Neural progenitor cell (in vitro differentiated cells): ENCODE results near the gene MAP3K2. TPM values are rescaled to one million over a fixed set of nuclear protein-coding genes. Genes with fewer than 3 reads are reported as not detected.

Source experiments
- DNase-seq: peaks from one replicate; pipeline ENCODE4 v3.0.0-alpha.2; 2016; ENCODE audit warnings: low spot score
- H2AFZ ChIP-seq: fragments of 200-600 bp; sonication (generic); replicated peaks from 2 replicates; pipeline ENCODE4 v1.6.1; 2016; ENCODE audit warnings: antibody characterized with exemption
- H3F3A ChIP-seq: fragments of 200-600 bp; sonication (generic); 2 replicates; pipeline ENCODE4 v1.6.1; 2016; ENCODE audit warnings: antibody characterized with exemption, low read depth
- H3K27ac ChIP-seq: fragments of 200-600 bp; sonication (generic); 2 replicates; pipeline ENCODE4 v1.5.1; 2016; ENCODE audit warnings: mild to moderate bottlenecking
- H3K27me3 ChIP-seq: fragments of 200-600 bp; sonication (generic); 2 replicates; pipeline ENCODE4 v1.6.1; 2016; ENCODE audit warnings: mild to moderate bottlenecking, moderate library complexity
- H3K36me3 ChIP-seq: fragments of 200-600 bp; sonication (generic); 2 replicates; pipeline ENCODE4 v1.5.1; 2016
- H3K4me1 ChIP-seq: fragments of 200-600 bp; sonication (generic); 2 replicates; pipeline ENCODE4 v1.6.1; 2016; ENCODE audit warnings: mixed run types
- H3K4me2 ChIP-seq: fragments of 200-600 bp; sonication (generic); 2 replicates; pipeline ENCODE4 v1.6.1; 2016
- H3K4me3 ChIP-seq: fragments of 200-600 bp; sonication (generic); 2 replicates; pipeline ENCODE4 v1.5.1; 2016
- H3K79me2 ChIP-seq: fragments of 200-600 bp; sonication (generic); 2 replicates; pipeline ENCODE4 v1.6.1; 2016; ENCODE audit warnings: low read depth
- H3K9ac ChIP-seq: fragments of 200-600 bp; sonication (generic); 2 replicates; pipeline ENCODE4 v1.6.1; 2016
- H3K9me3 ChIP-seq: fragments of 200-600 bp; sonication (generic); 2 replicates; pipeline ENCODE4 v1.5.1; 2016; ENCODE audit warnings: low read depth
- H4K20me1 ChIP-seq: fragments of 200-600 bp; sonication (generic); 2 replicates; pipeline ENCODE4 v1.6.1; 2016; ENCODE audit warnings: low read depth
- H3K27ac Mint-ChIP-seq: 3 replicates; pipeline ENCODE4 v1.8.0; 2021; ENCODE audit warnings: mixed read lengths
- H3K27me3 Mint-ChIP-seq: 2 replicates; pipeline ENCODE4 v1.8.0; 2022; ENCODE audit warnings: low read depth, mild to moderate bottlenecking, inconsistent platforms, moderate library complexity, mixed read lengths; ENCODE audit not compliant: insufficient read depth
- H3K36me3 Mint-ChIP-seq: 3 replicates; pipeline ENCODE4 v1.8.0; 2021; ENCODE audit warnings: mixed read lengths
- H3K4me1 Mint-ChIP-seq: 3 replicates; pipeline ENCODE4 v1.8.0; 2021; ENCODE audit warnings: mixed read lengths
- H3K4me3 Mint-ChIP-seq: 3 replicates; pipeline ENCODE4 v1.8.0; 2021; ENCODE audit warnings: mild to moderate bottlenecking, moderate library complexity, mixed read lengths
- H3K9me3 Mint-ChIP-seq: 3 replicates; pipeline ENCODE4 v1.8.0; 2020; ENCODE audit warnings: mixed read lengths
- EZH2 ChIP-seq: fragments of 200-600 bp; sonication (generic); IDR thresholded peaks from 2 replicates; pipeline ENCODE4 v1.6.1; 2017; ENCODE audit warnings: antibody characterized with exemption, mild to moderate bottlenecking, moderate library complexity
- EZH2phosphoT487 ChIP-seq: fragments of 200-600 bp; sonication (generic); IDR thresholded peaks from 2 replicates; pipeline ENCODE4 v1.6.1; 2017; ENCODE audit warnings: antibody characterized with exemption
- total RNA-seq: library from RNA; depleted of rRNA; stranded (reverse); fragments of >200 nt; gene quantifications from 2 replicates; pipeline ENCODE4 v1.2.3, GENCODE V29; 2015; ENCODE audit warnings: low replicate concordance
- TF ChIP-seq, protein P1 (sequence below): fragments of 200-600 bp; sonication (generic); IDR thresholded peaks from 2 replicates; pipeline ENCODE4 v1.5.1; 2017; ENCODE audit warnings: antibody characterized with exemption, mild to moderate bottlenecking

Gene MAP3K2
- total RNA-seq, 1 donor from 2014 or later = 24.5 TPM

- H3K4me2 ChIP-seq = no peak overlapping the region
- H3K9me3 ChIP-seq = no peaks in the 10 kb centered on the region
Measured at GRCh38 chr2:127256866-127257265, 130.9 kb downstream of the MAP3K2 start.

GRCh38 chr2:127256381-127256780, 131.4 kb downstream of the MAP3K2 start:
- no peaks in the 10 kb centered on the region for H3K4me1 ChIP-seq
- no peak overlapping the region for H3K27ac ChIP-seq
- peaks cover 2% of the 10 kb centered on the region for H3K36me3 ChIP-seq
- no peak for DNase-seq
- Mint-ChIP-seq H3K27ac (no peak overlapping the region), H3K27me3 (peaks cover 4% of the 10 kb centered on the region), H3K9me3 (no peaks in the 10 kb centered on the region), H3K4me3 (no peak overlapping the region), H3K4me1 (peaks cover 9% of the 10 kb centered on the region), H3K36me3 (peaks cover 33% of the 10 kb centered on the region)
- no peaks in the 10 kb centered on the region for H3K9me3 ChIP-seq
- H2AFZ ChIP-seq = no peak overlapping the region
- no peak overlapping the region for H3K4me3 ChIP-seq
- peaks cover 3% of the 10 kb centered on the region for H4K20me1 ChIP-seq
- no peaks in the 10 kb centered on the region for H3K27me3 ChIP-seq
- TF ChIP-seq EZH2phosphoT487 (no peak), EZH2 (no peak)
- TF ChIP-seq, protein P1, sequence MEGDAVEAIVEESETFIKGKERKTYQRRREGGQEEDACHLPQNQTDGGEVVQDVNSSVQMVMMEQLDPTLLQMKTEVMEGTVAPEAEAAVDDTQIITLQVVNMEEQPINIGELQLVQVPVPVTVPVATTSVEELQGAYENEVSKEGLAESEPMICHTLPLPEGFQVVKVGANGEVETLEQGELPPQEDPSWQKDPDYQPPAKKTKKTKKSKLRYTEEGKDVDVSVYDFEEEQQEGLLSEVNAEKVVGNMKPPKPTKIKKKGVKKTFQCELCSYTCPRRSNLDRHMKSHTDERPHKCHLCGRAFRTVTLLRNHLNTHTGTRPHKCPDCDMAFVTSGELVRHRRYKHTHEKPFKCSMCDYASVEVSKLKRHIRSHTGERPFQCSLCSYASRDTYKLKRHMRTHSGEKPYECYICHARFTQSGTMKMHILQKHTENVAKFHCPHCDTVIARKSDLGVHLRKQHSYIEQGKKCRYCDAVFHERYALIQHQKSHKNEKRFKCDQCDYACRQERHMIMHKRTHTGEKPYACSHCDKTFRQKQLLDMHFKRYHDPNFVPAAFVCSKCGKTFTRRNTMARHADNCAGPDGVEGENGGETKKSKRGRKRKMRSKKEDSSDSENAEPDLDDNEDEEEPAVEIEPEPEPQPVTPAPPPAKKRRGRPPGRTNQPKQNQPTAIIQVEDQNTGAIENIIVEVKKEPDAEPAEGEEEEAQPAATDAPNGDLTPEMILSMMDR = no peak
- H3K79me2 ChIP-seq = no peaks in the 10 kb centered on the region
- H3K9ac ChIP-seq = no peak overlapping the region
- H3F3A ChIP-seq = peaks cover 3% of the 10 kb centered on the region
- no peak overlapping the region for H3K4me2 ChIP-seq

More at GRCh38 chr2:127256866-127257265, 130.9 kb downstream of the MAP3K2 start:
- Histone ChIP-seq H3K27me3 (no peaks in the 10 kb centered on the region), H3K4me3 (no peak overlapping the region), H3K27ac (no peak overlapping the region), H3K9ac (no peak overlapping the region), H4K20me1 (peaks cover 3% of the 10 kb centered on the region), H3F3A (peaks cover 3% of the 10 kb centered on the region), H3K36me3 (peaks cover 4% of the 10 kb centered on the region), H3K4me1 (no peaks in the 10 kb centered on the region), H2AFZ (no peak overlapping the region), H3K79me2 (no peaks in the 10 kb centered on the region)
- no peak overlapping the region for H3K4me3 Mint-ChIP-seq
- no peak for DNase-seq
- TF ChIP-seq, protein P1 = no peak
- TF ChIP-seq EZH2phosphoT487 = no peak
- TF ChIP-seq EZH2 = no peak
- H3K36me3 Mint-ChIP-seq = peaks cover 34% of the 10 kb centered on the region
- peaks cover 9% of the 10 kb centered on the region for H3K4me1 Mint-ChIP-seq
- H3K27ac Mint-ChIP-seq = no peak overlapping the region
- no peaks in the 10 kb centered on the region for H3K9me3 Mint-ChIP-seq
- H3K27me3 Mint-ChIP-seq = peaks cover 4% of the 10 kb centered on the region

DNA sequence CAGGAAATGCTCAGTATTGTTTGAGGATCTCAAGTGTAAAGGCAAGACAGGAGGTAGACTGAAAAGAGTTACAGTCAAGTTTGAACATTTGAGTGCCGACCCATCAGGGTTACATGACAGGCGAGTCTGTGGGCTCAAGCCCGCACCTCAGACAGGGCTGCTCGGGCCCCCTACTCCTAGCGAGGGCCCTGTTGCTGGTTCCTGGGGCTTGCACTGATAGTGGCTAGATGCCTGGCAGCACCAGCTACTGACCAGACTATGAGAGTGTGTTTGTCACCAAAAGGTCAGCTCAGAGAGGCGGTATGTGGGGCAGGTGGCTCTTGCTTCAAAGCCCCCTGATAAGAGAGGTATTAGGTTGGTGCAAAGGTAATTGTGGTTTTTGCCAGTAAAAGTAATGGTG, 132.1 kb downstream of the MAP3K2 start:
- H3K36me3 Mint-ChIP-seq = peaks cover 33% of the 10 kb centered on the region
- Histone ChIP-seq H3K4me3 (no peak overlapping the region), H4K20me1 (peaks cover 3% of the 10 kb centered on the region), H3K79me2 (no peaks in the 10 kb centered on the region), H3F3A (peaks cover 3% of the 10 kb centered on the region), H3K27me3 (no peaks in the 10 kb centered on the region), H2AFZ (no peak overlapping the region), H3K9me3 (no peaks in the 10 kb centered on the region), H3K9ac (no peak overlapping the region), H3K4me2 (no peak overlapping the region), H3K36me3 (no peaks in the 10 kb centered on the region), H3K27ac (no peak overlapping the region), H3K4me1 (no peaks in the 10 kb centered on the region)
- peaks cover 4% of the 10 kb centered on the region for H3K27me3 Mint-ChIP-seq
- peaks cover 9% of the 10 kb centered on the region for H3K4me1 Mint-ChIP-seq
- no peaks in the 10 kb centered on the region for H3K9me3 Mint-ChIP-seq
- no peak for DNase-seq
- H3K27ac Mint-ChIP-seq = no peak overlapping the region
- TF ChIP-seq EZH2phosphoT487 (no peak), EZH2 (no peak)
- TF ChIP-seq, protein P1 = no peak
- no peak overlapping the region for H3K4me3 Mint-ChIP-seq
